ENCODE data around the gene LCP2. TPM values are rescaled to one million over a fixed set of nuclear protein-coding genes. Genes with fewer than 3 reads are reported as not detected.
A peak's percentile ranks its signal among the peaks of the same experiment; 100 is the strongest.

LCP2 gene
- total RNA-seq, 4 donors from 2014 or later: 27.5 to 53.8 (median 47.3) TPM

DNA sequence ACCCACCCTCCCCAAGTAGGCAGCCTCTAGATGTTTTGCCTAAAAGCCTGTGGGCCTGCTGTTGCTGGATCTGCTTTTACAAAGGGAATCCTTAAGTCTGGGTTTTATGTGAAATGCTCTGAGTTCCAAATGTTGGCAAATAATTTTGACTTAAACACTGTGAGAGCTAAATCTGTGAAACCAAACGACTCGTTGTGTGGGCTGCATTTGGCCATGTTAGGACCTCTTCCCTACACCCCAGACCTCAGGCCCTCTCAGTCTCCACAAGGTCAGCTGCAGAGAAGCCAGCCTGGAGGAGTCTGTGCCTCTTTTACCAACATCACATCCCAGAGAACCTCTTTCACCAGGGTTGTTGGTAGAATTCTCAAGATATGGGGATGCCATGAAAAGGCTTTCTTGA is 9.4 kb downstream of the LCP2 start:
- TF ChIP-seq EP300 (IDR thresholded peaks at IDR 0.05): no peak
- no peak for TF ChIP-seq POLR2A (IDR thresholded peaks at IDR 0.05)
- TF ChIP-seq, protein P1, sequence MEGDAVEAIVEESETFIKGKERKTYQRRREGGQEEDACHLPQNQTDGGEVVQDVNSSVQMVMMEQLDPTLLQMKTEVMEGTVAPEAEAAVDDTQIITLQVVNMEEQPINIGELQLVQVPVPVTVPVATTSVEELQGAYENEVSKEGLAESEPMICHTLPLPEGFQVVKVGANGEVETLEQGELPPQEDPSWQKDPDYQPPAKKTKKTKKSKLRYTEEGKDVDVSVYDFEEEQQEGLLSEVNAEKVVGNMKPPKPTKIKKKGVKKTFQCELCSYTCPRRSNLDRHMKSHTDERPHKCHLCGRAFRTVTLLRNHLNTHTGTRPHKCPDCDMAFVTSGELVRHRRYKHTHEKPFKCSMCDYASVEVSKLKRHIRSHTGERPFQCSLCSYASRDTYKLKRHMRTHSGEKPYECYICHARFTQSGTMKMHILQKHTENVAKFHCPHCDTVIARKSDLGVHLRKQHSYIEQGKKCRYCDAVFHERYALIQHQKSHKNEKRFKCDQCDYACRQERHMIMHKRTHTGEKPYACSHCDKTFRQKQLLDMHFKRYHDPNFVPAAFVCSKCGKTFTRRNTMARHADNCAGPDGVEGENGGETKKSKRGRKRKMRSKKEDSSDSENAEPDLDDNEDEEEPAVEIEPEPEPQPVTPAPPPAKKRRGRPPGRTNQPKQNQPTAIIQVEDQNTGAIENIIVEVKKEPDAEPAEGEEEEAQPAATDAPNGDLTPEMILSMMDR (IDR thresholded peaks at IDR 0.05): no peak
- Histone ChIP-seq H3K27me3 (no peaks in the 10 kb centered on the region), H3K27ac (peak overlapping the region in 3 of 4 donors; percentile 32 to 72 (median 50)), H3K36me3 (no peaks in the 10 kb centered on the region), H3K9me3 (peaks cover 0 to 26% (median 0%) of the 10 kb centered on the region in 4 donors), H3K4me3 (no peak overlapping the region), H3K4me1 (peaks cover 0 to 32% (median 11%) of the 10 kb centered on the region in 4 donors)
- no peak for DNase-seq (ENCODE audit: low spot score in 2 of 2)
- WGBS, 2 donors: 44 to 57% methylated on average over 2 of the region's 2 CpGs

- Histone ChIP-seq H3K27ac (peak overlapping the region in 3 of 4 donors; percentile 32 to 72 (median 50)), H3K9me3 (peaks cover 0 to 27% (median 0%) of the 10 kb centered on the region in 4 donors), H3K4me1 (peaks cover 0 to 32% (median 8%) of the 10 kb centered on the region in 4 donors), H3K36me3 (no peaks in the 10 kb centered on the region), H3K27me3 (no peaks in the 10 kb centered on the region), H3K4me3 (no peak overlapping the region)
- DNase-seq (ENCODE audit: low spot score in 2 of 2): peak; percentile 53 to 75
- TF ChIP-seq POLR2A (IDR thresholded peaks at IDR 0.05) (no peak), EP300 (IDR thresholded peaks at IDR 0.05) (peak in 1 of 2 donors; percentile 89)
- 33 to 45% methylated on average over 1 of the region's 1 CpG for WGBS, 2 donors
These were observed 10.0 kb downstream of the LCP2 start for GRCh38 chr5:170287532-170287931.

DNA sequence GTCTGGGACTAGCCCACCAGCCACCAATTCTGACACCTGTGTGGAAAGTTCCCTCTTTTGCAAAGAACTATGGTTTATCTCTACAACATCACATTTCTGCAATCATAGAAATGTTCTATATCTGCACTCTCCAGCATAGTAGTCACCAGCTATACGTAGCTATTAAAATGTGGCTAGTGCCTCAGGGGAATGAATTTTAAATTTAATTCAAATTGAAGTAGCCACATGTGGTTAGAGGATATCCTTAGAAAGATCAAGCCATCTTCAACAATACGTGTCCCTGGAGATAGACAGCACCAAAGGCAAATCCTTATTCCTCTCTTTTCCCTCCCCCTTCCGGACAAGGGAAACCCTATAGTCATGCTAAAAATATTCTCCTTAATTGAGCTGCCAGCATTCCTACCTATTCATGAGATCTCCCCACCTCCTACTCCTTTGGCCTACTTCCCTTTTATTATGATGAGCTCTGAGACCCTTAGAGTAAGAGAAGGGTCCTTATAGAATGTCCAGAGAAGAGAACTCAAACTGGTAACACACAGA is 11.1 kb downstream of the LCP2 start:
- WGBS, 2 donors: 73 to 81% methylated on average over 3 of the region's 3 CpGs
- DNase-seq (ENCODE audit: low spot score in 2 of 2): no peak
- Histone ChIP-seq H3K4me1 (peaks cover 0 to 32% (median 7%) of the 10 kb centered on the region in 4 donors), H3K36me3 (no peaks in the 10 kb centered on the region), H3K9me3 (peaks cover 0 to 27% (median 0%) of the 10 kb centered on the region in 4 donors), H3K4me3 (no peak overlapping the region), H3K27me3 (no peaks in the 10 kb centered on the region), H3K27ac (peak overlapping the region in 1 of 4 donors; percentile 72)
- TF ChIP-seq, protein P1 (IDR thresholded peaks at IDR 0.05): no peak
- TF ChIP-seq EP300 (IDR thresholded peaks at IDR 0.05) (no peak), POLR2A (IDR thresholded peaks at IDR 0.05) (no peak)

GRCh38 chr5:170285181-170285580 is 12.4 kb downstream of the LCP2 start:
- Histone ChIP-seq H3K27me3 (no peaks in the 10 kb centered on the region), H3K36me3 (no peaks in the 10 kb centered on the region), H3K27ac (no peak overlapping the region), H3K4me3 (no peak overlapping the region), H3K4me1 (peaks cover 0 to 41% (median 11%) of the 10 kb centered on the region in 4 donors), H3K9me3 (peaks cover 0 to 24% (median 0%) of the 10 kb centered on the region in 4 donors)
- no peak for DNase-seq (ENCODE audit: low spot score in 2 of 2)
- TF ChIP-seq EP300 (IDR thresholded peaks at IDR 0.05) (no peak), POLR2A (IDR thresholded peaks at IDR 0.05) (no peak)
- TF ChIP-seq, protein P1 (IDR thresholded peaks at IDR 0.05): no peak

DNA sequence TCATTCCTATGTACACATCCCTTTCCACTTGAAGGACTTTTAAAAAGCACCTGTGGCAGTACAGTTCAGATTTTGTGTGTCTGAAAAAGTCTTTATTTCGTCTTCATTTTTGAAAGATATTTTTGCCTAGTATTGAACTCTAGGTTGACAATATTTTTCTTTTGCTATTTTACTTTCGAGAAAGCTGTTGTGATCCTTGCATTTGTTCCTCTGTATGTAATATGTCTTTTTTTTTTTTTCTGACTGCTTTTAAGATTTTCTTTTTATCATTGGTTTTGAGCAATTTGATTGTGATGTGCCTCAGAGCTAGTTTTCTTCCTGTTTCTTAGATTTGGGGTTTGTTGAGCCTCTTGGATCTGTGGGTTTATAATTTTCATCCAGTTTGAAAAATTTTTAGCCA is 13.3 kb downstream of the LCP2 start:
- Histone ChIP-seq H3K27ac (no peak overlapping the region), H3K27me3 (no peaks in the 10 kb centered on the region), H3K36me3 (no peaks in the 10 kb centered on the region), H3K4me1 (peaks cover 0 to 42% (median 18%) of the 10 kb centered on the region in 4 donors), H3K4me3 (no peak overlapping the region), H3K9me3 (peaks cover 0 to 19% (median 0%) of the 10 kb centered on the region in 4 donors)
- TF ChIP-seq EP300 (IDR thresholded peaks at IDR 0.05): no peak
- TF ChIP-seq, protein P1 (IDR thresholded peaks at IDR 0.05): no peak
- TF ChIP-seq POLR2A (IDR thresholded peaks at IDR 0.05): no peak
- 87 to 90% methylated on average over 2 of the region's 2 CpGs for WGBS, 2 donors
- DNase-seq (ENCODE audit: low spot score in 2 of 2): no peak

Measured in tibial nerve (tissue), 4 donors.